Hepatocyte (in vitro differentiated cells): ENCODE data around the gene INSYN1.

ENCODE experiments used
- EZH2 ChIP-seq: fragments of 200-600 bp; sonication (generic); IDR thresholded peaks from 2 replicates; pipeline ENCODE4 v1.6.1; 2016; ENCODE audit warnings: antibody characterized with exemption, mild to moderate bottlenecking, borderline replicate concordance
- EZH2phosphoT487 ChIP-seq: fragments of 200-600 bp; sonication (generic); IDR thresholded peaks from one replicate; pipeline ENCODE4 v1.6.1; 2018; ENCODE audit warnings: antibody characterized with exemption, mild to moderate bottlenecking, low read depth, moderate library complexity; ENCODE audit not compliant: unreplicated experiment, severe bottlenecking
- TF ChIP-seq, protein P1 (sequence below): fragments of 200-600 bp; sonication (generic); IDR thresholded peaks from 2 replicates; pipeline ENCODE4 v1.5.1; 2016; ENCODE audit warnings: antibody characterized with exemption, mild to moderate bottlenecking; ENCODE audit not compliant: poor library complexity

DNA sequence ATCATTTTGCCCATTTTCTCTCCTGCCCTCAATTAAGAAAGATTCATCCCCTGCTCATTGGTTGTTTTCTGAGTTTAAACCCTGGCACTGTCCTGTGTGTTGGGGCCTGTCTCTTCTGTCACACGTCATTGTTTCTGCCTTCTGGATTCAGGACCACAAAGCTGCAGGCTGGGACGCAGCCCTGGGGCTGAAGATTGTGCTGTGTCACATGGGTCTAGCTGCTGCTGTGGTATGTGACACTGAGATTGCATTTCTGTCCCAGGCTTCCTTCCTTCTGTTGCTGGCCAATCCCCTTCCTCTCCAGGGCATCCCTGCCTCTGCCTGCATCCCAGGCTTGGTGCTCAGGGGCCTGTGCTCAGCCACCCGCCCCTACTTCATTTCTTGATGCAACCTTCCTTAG lies 28.9 kb downstream of the INSYN1 start:
- TF ChIP-seq, protein P1, sequence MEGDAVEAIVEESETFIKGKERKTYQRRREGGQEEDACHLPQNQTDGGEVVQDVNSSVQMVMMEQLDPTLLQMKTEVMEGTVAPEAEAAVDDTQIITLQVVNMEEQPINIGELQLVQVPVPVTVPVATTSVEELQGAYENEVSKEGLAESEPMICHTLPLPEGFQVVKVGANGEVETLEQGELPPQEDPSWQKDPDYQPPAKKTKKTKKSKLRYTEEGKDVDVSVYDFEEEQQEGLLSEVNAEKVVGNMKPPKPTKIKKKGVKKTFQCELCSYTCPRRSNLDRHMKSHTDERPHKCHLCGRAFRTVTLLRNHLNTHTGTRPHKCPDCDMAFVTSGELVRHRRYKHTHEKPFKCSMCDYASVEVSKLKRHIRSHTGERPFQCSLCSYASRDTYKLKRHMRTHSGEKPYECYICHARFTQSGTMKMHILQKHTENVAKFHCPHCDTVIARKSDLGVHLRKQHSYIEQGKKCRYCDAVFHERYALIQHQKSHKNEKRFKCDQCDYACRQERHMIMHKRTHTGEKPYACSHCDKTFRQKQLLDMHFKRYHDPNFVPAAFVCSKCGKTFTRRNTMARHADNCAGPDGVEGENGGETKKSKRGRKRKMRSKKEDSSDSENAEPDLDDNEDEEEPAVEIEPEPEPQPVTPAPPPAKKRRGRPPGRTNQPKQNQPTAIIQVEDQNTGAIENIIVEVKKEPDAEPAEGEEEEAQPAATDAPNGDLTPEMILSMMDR, result no peak
- TF ChIP-seq EZH2 (no peak), EZH2phosphoT487 (no peak)
